Erythroblast (primary cell): ENCODE data around the gene LZTR1.
A peak's percentile ranks its signal among the peaks of the same experiment; 100 is the strongest.

ENCODE experiments used
- DNase-seq, 2 experiments: peaks; one replicate each; lab custom pipeline; 2025; lab: John Stamatoyannopoulos, UW
- GATA1 ChIP-seq: IDR thresholded peaks from 2 replicates; pipeline ENCODE4 v1.6.1; 2011; ENCODE audit warnings: low read depth, mild to moderate bottlenecking, control low read depth, low read length, moderate library complexity
- POLR2A ChIP-seq: IDR thresholded peaks from 2 replicates; pipeline ENCODE4 v1.6.1; 2011; ENCODE audit warnings: mild to moderate bottlenecking, low read length

Gene LZTR1

GRCh38 chr22:21022955-21023614 is 41.0 kb downstream of the LZTR1 start:
- DNase-seq = no peak
- no peak for TF ChIP-seq POLR2A
- TF ChIP-seq GATA1 = no peak

GRCh38 chr22:21025266-21025665 is 43.2 kb downstream of the LZTR1 start:
- TF ChIP-seq POLR2A = no peak
- no peak for TF ChIP-seq GATA1
- DNase-seq = no peak

- no peak for DNase-seq
- TF ChIP-seq POLR2A (no peak), GATA1 (no peak)
Measured at GRCh38 chr22:21025763-21026755, 44.0 kb downstream of the LZTR1 start.

GRCh38 chr22:21026783-21027692 is 44.9 kb downstream of the LZTR1 start:
- no peak for TF ChIP-seq POLR2A
- no peak for TF ChIP-seq GATA1
- no peak for DNase-seq

GRCh38 chr22:21028277-21029251 is 46.5 kb downstream of the LZTR1 start:
- DNase-seq = no peak
- TF ChIP-seq GATA1 = no peak
- no peak for TF ChIP-seq POLR2A

GRCh38 chr22:21029486-21030025 is 47.5 kb downstream of the LZTR1 start:
- DNase-seq = no peak
- TF ChIP-seq GATA1 = no peak
- TF ChIP-seq POLR2A = no peak

- TF ChIP-seq GATA1 (no peak), POLR2A (no peak)
- DNase-seq = no peak
Measured at GRCh38 chr22:21030032-21030431, 47.9 kb downstream of the LZTR1 start.

GRCh38 chr22:21030621-21031544 is 48.8 kb downstream of the LZTR1 start:
- no peak for DNase-seq
- TF ChIP-seq POLR2A (no peak), GATA1 (no peak)

GRCh38 chr22:21031545-21032036 is 49.5 kb downstream of the LZTR1 start:
- TF ChIP-seq POLR2A = no peak
- no peak for TF ChIP-seq GATA1

GRCh38 chr22:21032037-21032867 is 50.2 kb downstream of the LZTR1 start, which contains the start of gene SLC7A4:
Gene SLC7A4 (minus strand): TSS chr22:21032561. CDS start chr22:21031812, 749 bp downstream.
- TF ChIP-seq GATA1 (no peak), POLR2A (no peak)
- DNase-seq = peak; percentile 43 to 63

More at GRCh38 chr22:21031545-21032036, 49.5 kb downstream of the LZTR1 start:
- no peak for DNase-seq
